B cell (primary cell): ENCODE results near the gene PDE10A.

ENCODE experiments used
- EZH2 ChIP-seq: IDR thresholded peaks from 2 replicates; pipeline ENCODE4 v1.6.1; 2012; ENCODE audit warnings: borderline replicate concordance, low read depth, mild to moderate bottlenecking, moderate library complexity, low read length; ENCODE audit not compliant: insufficient read depth, poor library complexity, severe bottlenecking
- TF ChIP-seq, protein P1 (sequence below): fragments of 200-600 bp; IDR thresholded peaks from one replicate; pipeline ENCODE4 v1.8.0; 2022; ENCODE audit warnings: antibody characterized with exemption, mild to moderate bottlenecking

- TF ChIP-seq, protein P1, sequence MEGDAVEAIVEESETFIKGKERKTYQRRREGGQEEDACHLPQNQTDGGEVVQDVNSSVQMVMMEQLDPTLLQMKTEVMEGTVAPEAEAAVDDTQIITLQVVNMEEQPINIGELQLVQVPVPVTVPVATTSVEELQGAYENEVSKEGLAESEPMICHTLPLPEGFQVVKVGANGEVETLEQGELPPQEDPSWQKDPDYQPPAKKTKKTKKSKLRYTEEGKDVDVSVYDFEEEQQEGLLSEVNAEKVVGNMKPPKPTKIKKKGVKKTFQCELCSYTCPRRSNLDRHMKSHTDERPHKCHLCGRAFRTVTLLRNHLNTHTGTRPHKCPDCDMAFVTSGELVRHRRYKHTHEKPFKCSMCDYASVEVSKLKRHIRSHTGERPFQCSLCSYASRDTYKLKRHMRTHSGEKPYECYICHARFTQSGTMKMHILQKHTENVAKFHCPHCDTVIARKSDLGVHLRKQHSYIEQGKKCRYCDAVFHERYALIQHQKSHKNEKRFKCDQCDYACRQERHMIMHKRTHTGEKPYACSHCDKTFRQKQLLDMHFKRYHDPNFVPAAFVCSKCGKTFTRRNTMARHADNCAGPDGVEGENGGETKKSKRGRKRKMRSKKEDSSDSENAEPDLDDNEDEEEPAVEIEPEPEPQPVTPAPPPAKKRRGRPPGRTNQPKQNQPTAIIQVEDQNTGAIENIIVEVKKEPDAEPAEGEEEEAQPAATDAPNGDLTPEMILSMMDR: no peak
- no peak for TF ChIP-seq EZH2
These were observed 6.3 kb downstream of the PDE10A start for GRCh38 chr6:165656581-165657324.
